ENCODE data around the gene ZC3H12A. TPM values are rescaled to one million over a fixed set of nuclear protein-coding genes. Genes with fewer than 3 reads are reported as not detected.

ZC3H12A gene
- total and polyA plus RNA-seq, 2 experiments from 2014 or later, result 9.0 to 9.3 TPM

DNA sequence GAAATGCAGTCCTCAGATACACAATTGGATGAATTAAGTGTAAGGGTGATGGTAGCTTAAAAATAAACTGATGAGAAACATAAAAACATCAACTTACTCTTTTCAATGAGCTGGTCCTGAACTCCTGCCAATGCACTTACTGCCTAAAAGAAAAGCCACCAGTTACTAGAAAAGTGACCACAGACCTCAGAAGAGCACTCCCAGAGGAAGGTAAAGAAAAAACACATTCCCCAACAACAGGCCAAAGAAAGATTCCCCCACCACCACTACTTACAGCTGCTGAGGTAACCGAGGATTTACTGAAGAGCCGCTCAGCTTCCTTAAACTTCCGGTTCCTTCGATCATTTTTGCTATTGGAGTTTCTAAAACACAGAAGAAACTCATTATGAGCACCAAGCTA is 34.8 kb downstream of the ZC3H12A start:
- Mint-ChIP-seq H3K36me3 (ENCODE audit: low read depth) (peaks cover 52% of the 10 kb centered on the region), H3K9me3 (no peaks in the 10 kb centered on the region), H3K4me3 (no peak overlapping the region), H3K4me1 (peaks cover 3% of the 10 kb centered on the region; the same call in 2 of the 3 replicates), H3K27me3 (ENCODE audit: insufficient read depth, low read depth, poor library complexity) (peaks cover 8% of the 10 kb centered on the region), H3K27ac (no peak overlapping the region)
- H3K9me2 ChIP-seq (ENCODE audit: insufficient read depth), result no peaks in the 10 kb centered on the region
- no peak overlapping the region for H3K4me2 ChIP-seq
- H2AFZ ChIP-seq, result no peak overlapping the region
- peaks cover 6% of the 10 kb centered on the region for H4K20me1 ChIP-seq (replicated peaks; ENCODE audit: insufficient read depth)
- H3K36me3 ChIP-seq (ENCODE audit: insufficient read depth), result peaks cover 20% of the 10 kb centered on the region
- H3K27ac ChIP-seq (ENCODE audit: low read depth), result no peak overlapping the region
- H3K79me2 ChIP-seq (replicated peaks; ENCODE audit: insufficient read depth), result peaks cover 37% of the 10 kb centered on the region
- H3F3A ChIP-seq (replicated peaks; ENCODE audit: low read depth), result no peaks in the 10 kb centered on the region
- H3K4me1 ChIP-seq (ENCODE audit: insufficient read depth), result peaks cover 5% of the 10 kb centered on the region; the same call in 1 of the 2 replicates
- ATAC-seq (peak; percentile 53; the same call in 2 of the 3 replicates), DNase-seq (ENCODE audit: low spot score) (peak; percentile 52)
- TF ChIP-seq ZNF331 (CRISPR knock-in tag; IDR thresholded peaks at IDR 0.05; ENCODE audit: low read depth), result no peak
- peak; percentile 17 to 20; a peak in 1 of 4 replicates for TF ChIP-seq CTCF (conservative IDR thresholded peaks at IDR 0.05; ENCODE audit: low read depth in 2 of 2)
- TF ChIP-seq, protein P1, sequence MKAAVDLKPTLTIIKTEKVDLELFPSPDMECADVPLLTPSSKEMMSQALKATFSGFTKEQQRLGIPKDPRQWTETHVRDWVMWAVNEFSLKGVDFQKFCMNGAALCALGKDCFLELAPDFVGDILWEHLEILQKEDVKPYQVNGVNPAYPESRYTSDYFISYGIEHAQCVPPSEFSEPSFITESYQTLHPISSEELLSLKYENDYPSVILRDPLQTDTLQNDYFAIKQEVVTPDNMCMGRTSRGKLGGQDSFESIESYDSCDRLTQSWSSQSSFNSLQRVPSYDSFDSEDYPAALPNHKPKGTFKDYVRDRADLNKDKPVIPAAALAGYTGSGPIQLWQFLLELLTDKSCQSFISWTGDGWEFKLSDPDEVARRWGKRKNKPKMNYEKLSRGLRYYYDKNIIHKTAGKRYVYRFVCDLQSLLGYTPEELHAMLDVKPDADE (IDR thresholded peaks at IDR 0.05), result no peak
- no peaks in the 10 kb centered on the region for H3K27me3 ChIP-seq (ENCODE audit: insufficient read depth)
- H3K4me3 ChIP-seq, result no peak overlapping the region

DNA sequence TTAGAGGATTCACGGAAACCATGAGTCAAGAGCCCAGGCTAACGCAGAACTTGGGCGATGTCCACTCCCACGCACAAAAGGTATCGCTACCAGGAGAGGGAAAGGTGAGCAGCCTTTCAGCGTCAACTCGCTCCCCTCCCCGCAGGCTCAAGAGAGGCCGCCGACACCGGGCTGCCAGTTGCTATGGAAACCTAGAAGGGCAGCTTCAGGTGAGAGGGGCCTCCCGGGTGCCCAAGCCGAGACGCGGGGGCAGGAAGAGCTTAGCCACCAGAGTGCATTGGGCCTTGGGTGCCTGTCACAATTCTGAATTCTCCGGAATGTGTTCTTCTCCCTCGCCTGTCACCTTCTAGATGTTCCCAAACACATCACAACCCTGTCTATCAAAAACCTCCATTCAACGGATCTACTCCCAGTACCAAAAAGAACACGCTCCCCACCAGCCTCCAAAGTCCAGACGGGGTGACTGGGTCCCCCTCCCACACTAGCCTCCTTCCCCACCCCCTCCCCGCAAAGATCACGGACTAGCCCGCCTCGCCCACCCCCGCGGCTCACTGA is 39.5 kb downstream of the ZC3H12A start:
- TF ChIP-seq CREB1 (CRISPR knock-in tag; IDR thresholded peaks at IDR 0.05; ENCODE audit: low read depth), result no peak
- Mint-ChIP-seq H3K36me3 (ENCODE audit: low read depth) (peaks cover 23% of the 10 kb centered on the region), H3K27me3 (ENCODE audit: insufficient read depth, low read depth, poor library complexity) (peaks cover 13% of the 10 kb centered on the region), H3K9me3 (no peaks in the 10 kb centered on the region), H3K4me3 (peak overlapping the region; percentile 91), H3K4me1 (peaks cover 14% of the 10 kb centered on the region), H3K27ac (peak overlapping the region; percentile 71; the same call in 1 of the 2 replicates)
- peak overlapping the region; percentile 86 for H3K4me3 ChIP-seq
- H3K36me3 ChIP-seq (ENCODE audit: insufficient read depth), result peaks cover 2% of the 10 kb centered on the region
- H2AFZ ChIP-seq, result peak overlapping the region; percentile 59; the same call in 1 of the 2 replicates
- H3K9me2 ChIP-seq (ENCODE audit: insufficient read depth), result no peaks in the 10 kb centered on the region
- peak; percentile 54 for ATAC-seq
- H3K79me2 ChIP-seq (replicated peaks; ENCODE audit: insufficient read depth), result peaks cover 35% of the 10 kb centered on the region
- peaks cover 16% of the 10 kb centered on the region for H3K4me1 ChIP-seq (ENCODE audit: insufficient read depth)
- peak; percentile 75 for DNase-seq (ENCODE audit: low spot score)
- peaks cover 14% of the 10 kb centered on the region; the same call in 1 of the 2 replicates for H3F3A ChIP-seq (replicated peaks; ENCODE audit: low read depth)
- no peaks in the 10 kb centered on the region for H3K27me3 ChIP-seq (ENCODE audit: insufficient read depth)
- H4K20me1 ChIP-seq (replicated peaks; ENCODE audit: insufficient read depth), result peaks cover 6% of the 10 kb centered on the region
- H3K27ac ChIP-seq (ENCODE audit: low read depth), result no peak overlapping the region
- H3K4me2 ChIP-seq, result peak overlapping the region; percentile 89

Measured in GM23338 (cell line).